Peyer's patch (tissue), 4 donors: ENCODE data around the gene BBOF1.

Experiments used
- POLR2A ChIP-seq, 2 donors: fragments of 450-650 bp; IDR thresholded peaks; one replicate each; pipeline ENCODE4 v1.5.1; 2017; ENCODE audit warnings: antibody characterized with exemption in 2 of 2, mild to moderate bottlenecking in 2 of 2, moderate library complexity in 2 of 2
- TF ChIP-seq, protein P1 (sequence below), 6 experiments: fragments of 450-650 bp in 4 of 6; fragments of 200-600 bp in 2 of 6; sonication (generic) in 1 of 6; IDR thresholded peaks; one replicate each; pipeline ENCODE4 v1.5.1; 2017 to 2019; ENCODE audit warnings: antibody characterized with exemption in 6 of 6, mild to moderate bottlenecking in 3 of 6, moderate library complexity in 1 of 6

DNA sequence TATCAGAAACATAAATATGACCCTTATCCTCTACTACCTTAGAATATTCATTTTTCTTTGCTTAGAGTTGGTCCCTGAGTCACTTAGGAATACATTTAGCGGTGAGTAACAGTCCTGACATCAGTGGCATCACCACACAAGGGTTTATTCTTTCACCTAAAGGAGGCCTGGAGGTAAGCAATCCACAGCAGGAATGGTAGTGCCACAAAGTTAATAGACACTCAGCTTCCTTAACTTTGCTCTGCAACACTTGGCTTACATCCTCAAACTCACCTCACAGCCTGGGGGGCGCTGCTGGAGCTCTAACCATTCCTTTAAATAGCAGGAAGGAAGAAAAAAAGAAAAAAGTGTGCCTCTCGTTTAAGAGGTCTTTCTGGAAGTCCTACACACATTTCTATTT is 29.1 kb downstream of the BBOF1 start:
- TF ChIP-seq, protein P1, sequence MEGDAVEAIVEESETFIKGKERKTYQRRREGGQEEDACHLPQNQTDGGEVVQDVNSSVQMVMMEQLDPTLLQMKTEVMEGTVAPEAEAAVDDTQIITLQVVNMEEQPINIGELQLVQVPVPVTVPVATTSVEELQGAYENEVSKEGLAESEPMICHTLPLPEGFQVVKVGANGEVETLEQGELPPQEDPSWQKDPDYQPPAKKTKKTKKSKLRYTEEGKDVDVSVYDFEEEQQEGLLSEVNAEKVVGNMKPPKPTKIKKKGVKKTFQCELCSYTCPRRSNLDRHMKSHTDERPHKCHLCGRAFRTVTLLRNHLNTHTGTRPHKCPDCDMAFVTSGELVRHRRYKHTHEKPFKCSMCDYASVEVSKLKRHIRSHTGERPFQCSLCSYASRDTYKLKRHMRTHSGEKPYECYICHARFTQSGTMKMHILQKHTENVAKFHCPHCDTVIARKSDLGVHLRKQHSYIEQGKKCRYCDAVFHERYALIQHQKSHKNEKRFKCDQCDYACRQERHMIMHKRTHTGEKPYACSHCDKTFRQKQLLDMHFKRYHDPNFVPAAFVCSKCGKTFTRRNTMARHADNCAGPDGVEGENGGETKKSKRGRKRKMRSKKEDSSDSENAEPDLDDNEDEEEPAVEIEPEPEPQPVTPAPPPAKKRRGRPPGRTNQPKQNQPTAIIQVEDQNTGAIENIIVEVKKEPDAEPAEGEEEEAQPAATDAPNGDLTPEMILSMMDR (IDR thresholded peaks at IDR 0.05): no peak
- no peak for TF ChIP-seq POLR2A (IDR thresholded peaks at IDR 0.05)
